Panc1 (cell line): ENCODE results near the gene HELZ2.

Experiments
- POLR2AphosphoS5 ChIP-seq: IDR thresholded peaks from 2 replicates; pipeline ENCODE4 v1.6.1; 2012; ENCODE audit warnings: mild to moderate bottlenecking, low read depth, low read length, moderate library complexity
- TF ChIP-seq, protein P1 (sequence below): fragments of 450-650 bp; IDR thresholded peaks from 2 replicates; pipeline ENCODE4 v1.5.1; 2017; ENCODE audit warnings: mild to moderate bottlenecking

DNA sequence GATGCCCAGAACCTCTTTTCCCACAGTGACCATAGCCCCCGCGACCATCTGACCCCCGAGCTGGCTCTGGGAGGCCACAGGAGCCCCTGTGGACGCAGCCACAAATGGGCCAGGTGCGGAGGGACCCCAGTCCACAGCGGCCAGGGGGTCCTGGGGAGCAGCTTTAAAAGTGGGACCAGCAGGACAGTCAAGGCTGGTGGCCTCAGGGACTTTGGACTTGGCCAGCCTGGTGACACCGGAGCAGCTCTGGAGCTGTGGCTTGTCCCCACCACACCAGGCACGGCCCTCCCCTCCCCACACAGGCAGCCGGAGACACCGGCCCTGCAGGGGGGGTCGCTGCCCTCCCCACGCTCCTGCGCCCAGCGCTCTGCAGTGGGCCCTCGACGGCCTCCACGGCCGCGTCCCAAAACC is 16.6 kb downstream of the HELZ2 start:
- TF ChIP-seq, protein P1, sequence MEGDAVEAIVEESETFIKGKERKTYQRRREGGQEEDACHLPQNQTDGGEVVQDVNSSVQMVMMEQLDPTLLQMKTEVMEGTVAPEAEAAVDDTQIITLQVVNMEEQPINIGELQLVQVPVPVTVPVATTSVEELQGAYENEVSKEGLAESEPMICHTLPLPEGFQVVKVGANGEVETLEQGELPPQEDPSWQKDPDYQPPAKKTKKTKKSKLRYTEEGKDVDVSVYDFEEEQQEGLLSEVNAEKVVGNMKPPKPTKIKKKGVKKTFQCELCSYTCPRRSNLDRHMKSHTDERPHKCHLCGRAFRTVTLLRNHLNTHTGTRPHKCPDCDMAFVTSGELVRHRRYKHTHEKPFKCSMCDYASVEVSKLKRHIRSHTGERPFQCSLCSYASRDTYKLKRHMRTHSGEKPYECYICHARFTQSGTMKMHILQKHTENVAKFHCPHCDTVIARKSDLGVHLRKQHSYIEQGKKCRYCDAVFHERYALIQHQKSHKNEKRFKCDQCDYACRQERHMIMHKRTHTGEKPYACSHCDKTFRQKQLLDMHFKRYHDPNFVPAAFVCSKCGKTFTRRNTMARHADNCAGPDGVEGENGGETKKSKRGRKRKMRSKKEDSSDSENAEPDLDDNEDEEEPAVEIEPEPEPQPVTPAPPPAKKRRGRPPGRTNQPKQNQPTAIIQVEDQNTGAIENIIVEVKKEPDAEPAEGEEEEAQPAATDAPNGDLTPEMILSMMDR, result no peak
- TF ChIP-seq POLR2AphosphoS5, result no peak
